HG02970 (cell line): ENCODE results near the gene CADM1.

Experiments used
- ATAC-seq: cut with Tn5 transposase; IDR thresholded peaks from one replicate; pipeline ENCODE4 v1.9.1; 2021; ENCODE audit warnings: mild to moderate bottlenecking, moderate library complexity, moderate number of reproducible peaks; ENCODE audit not compliant: unreplicated experiment, low FRiP score

Gene CADM1

DNA sequence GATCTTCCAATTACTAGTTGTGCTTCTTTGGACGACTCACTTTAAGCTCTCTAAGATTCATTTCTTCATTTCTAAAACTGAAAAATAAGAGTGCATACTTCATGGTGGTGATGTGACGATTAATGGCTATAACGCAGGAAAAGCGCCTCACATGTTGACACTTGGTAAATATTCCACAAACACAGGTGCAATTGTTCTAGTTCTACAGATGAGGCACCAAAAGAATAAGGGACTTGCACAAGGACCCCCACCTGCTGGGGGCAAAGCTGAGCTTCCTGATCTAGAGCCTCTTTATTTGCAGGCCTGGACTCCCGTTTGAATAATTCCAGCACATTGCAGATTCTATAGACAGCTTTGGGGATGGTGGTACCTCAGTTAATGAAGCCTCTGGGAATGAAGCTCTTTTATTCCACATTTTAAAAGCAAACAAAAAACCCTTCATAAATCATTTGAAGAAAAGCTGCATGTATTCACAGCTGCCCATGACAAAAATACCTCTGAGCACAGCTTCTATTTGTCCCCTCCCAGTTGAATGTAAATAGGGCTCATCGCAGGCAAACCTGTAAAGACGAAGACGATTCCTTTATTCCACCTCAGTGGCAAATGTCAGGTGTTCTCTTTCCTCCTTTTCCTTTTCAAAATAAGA lies 14.9 kb upstream of the CADM1 start:
- no peak for ATAC-seq

GRCh38 chr11:115515647-115516395 lies 11.6 kb upstream of the CADM1 start:
- no peak for ATAC-seq

DNA sequence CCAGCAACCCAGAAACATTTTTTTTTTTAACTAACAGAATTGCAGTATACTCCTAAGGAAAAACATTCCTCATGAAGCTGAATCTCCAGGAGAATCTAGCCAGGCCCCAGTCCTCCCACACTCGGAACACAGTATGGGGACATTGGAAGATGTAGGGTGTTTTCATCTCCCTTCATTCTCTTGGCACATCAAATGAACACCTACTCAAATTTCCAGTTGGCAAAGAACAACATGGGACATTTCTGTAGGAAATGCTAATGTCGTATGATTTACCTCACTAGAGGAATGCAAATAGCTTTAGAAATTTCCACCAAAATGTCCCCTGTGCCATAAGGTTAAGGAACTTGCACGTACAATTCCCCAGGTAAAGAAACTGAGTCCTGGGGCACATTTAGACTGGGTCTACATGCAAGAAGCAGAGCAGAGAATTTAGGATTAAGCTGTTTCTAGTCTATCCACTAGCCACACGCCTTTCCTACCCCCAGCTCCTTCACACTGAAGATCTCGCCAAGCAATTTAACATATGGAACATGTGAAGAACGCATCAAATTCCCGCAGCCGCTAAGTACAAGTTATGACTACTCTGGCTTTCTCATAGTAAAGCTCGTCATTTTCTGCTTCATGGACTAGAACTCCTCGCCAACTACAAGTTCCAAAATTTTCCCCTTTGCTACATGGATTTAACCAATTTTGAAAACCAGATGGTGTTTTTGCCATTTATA lies 2.9 kb upstream of the CADM1 start:
- no peak for ATAC-seq

DNA sequence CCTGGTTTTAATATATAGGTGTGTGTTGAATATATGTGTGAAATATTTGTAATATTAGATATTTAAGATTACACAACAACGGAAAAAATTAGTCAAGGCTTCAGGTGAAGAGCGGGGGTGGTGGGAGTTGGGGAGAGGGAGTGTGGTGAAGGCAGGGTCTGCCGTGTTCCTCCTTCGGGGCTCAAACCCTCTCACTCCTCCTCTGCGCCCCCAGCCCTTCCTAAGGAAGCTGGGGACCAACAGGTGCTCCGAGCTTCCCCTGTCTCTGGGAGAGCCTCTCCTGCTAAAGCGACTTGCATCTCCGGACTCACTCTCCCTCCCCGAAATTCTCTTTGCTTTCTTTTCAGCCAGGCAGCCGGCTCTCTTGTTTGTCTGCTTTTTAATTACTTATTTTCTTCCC lies 960 bp upstream of the CADM1 start:
- ATAC-seq, result no peak

DNA sequence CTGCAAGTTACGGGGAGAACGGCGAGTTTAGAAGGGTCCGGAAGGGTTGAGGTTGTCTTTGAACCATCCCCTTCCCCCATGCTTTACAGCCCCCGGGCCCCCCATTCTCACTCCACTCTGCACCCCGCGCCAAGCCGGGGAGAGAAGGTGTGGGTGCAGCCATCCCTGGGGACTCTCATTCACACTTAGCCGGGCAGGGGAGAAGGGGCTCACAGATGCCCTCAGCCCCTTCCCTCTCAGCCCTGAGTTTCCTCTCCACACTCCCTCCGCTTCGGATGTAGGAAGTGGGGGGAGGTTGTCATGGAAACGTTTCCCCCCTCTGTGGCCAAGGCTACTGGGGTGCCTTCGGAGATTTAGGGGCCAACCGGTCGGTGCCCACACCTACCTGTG lies 334 bp downstream of the CADM1 start:
- ATAC-seq, result no peak

DNA sequence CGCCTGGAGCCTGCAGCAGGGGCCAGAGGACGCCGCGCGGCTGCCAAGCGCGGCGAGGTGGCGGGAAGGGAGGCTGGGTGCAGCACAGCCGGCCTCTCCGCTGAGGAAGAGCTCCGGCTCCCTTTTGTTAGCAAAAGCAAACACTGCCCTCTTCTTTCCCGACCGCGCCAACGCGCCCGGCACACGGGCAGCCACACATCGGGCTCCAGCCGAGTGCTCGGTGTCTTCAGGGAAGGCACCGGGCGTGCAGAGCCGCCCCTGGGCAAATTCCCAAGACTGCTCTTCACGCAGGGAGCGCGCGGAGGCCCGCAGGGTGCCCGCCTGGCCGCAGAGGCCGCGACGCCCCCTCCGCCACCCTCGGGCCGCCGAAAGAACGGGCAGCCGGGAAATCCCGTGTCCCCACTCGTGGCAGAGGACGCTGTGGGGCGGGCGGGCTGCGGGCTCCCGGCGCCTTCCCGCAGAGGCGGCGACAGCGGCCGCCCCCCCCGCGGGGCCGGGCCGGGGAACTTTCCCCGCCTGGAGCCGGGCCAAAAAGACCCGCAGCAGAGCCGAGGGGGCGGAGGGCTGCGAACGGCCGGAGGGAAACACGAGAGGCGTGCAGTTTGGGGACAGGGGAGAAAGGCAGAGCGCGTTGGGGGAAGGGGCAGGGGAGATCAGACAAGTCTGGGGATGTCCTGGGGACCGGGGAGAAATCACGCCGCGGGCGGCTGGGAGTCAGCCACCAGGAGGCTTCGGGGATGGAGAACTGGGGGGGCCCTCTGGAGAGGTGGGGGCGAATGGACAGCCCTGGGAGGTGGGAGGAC lies 931 bp downstream of the CADM1 start:
- ATAC-seq, result no peak

GRCh38 chr11:115502636-115503082 lies 1.6 kb downstream of the CADM1 start:
- no peak for ATAC-seq

- ATAC-seq, result no peak
These were observed 2.2 kb downstream of the CADM1 start for GRCh38 chr11:115501893-115502589.

- no peak for ATAC-seq
These were observed 2.7 kb downstream of the CADM1 start for GRCh38 chr11:115501502-115501892.

- ATAC-seq, result no peak
These were observed 3.4 kb downstream of the CADM1 start for GRCh38 chr11:115500547-115501501.

GRCh38 chr11:115499891-115500290 lies 4.3 kb downstream of the CADM1 start:
- no peak for ATAC-seq

- ATAC-seq, result no peak
These were observed 4.9 kb downstream of the CADM1 start for GRCh38 chr11:115499241-115499799.

DNA sequence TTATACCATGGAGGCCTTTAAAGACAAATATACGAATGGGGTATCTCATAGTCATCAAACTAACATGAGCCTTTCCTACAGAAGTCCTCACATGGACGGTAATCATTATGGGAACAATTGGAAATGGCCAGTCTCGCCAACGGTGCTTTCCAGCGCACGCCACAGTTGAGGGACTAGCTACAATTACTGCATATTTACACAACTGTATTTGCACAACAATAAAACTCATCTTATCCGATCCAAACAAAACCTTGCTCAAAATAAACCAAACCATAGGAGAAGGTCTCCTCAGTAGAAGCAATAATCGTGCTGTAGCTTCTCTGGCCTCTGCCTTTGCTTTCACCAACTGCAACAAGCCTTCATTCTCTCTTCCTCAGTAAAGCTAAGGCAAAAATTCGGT lies 5.9 kb downstream of the CADM1 start:
- ATAC-seq, result no peak

DNA sequence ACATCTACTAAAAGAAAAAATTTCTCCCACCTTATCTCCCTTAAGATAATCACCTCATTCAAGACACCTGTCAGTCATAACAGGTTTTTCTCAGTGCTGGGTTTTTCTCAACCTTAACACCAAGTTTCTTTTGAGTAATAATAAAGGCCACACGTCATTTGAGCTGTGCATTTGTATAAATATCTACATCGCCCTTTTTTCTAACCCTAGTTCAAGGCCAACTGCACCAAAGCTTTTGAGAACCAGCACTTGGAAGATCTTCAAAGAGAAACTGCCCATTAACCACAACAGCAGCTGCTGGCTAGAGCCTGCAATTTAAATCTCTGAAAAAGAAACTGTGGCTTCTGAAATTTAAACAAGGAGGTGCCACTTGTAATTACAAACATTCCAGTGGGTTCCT lies 6.9 kb downstream of the CADM1 start:
- no peak for ATAC-seq

DNA sequence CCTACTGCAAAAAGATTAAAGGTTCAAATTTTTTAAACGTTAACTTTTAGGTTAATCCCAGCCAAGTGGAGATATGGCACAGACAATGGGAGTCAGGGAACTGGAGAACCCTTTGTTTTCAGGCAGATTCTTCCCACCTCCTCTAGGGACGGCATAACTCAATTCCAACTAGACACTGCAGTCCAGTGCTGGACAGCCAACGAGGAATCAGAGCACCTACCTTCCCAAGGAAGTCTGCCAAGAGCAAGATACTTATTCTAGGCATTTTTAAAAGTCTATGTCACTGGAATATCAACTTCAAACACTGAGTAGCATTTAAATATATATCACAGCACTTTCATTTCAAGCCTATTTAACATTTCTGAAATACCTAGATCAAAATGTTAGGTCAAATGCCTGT lies 7.3 kb downstream of the CADM1 start:
- ATAC-seq, result no peak

DNA sequence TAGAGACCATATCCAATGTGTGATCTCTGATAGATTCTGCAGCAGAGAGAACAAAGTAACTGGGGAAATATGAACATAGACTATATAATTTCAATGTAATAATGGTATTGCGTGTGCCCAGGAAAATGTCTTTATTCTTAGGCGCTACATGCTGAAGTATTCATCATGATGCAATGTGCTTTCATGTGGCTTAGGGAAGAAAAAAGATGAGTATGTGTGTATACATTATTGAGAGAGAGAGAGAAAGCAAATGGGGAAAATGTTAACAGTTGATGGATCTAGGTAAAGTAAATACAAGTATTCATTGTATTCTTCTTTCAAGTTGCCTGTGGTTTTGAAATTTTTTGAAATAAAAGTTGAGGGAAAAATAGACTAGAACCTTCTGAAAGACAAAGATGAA lies 10.3 kb downstream of the CADM1 start:
- ATAC-seq, result no peak

GRCh38 chr11:115493488-115493887 lies 10.7 kb downstream of the CADM1 start:
- no peak for ATAC-seq

DNA sequence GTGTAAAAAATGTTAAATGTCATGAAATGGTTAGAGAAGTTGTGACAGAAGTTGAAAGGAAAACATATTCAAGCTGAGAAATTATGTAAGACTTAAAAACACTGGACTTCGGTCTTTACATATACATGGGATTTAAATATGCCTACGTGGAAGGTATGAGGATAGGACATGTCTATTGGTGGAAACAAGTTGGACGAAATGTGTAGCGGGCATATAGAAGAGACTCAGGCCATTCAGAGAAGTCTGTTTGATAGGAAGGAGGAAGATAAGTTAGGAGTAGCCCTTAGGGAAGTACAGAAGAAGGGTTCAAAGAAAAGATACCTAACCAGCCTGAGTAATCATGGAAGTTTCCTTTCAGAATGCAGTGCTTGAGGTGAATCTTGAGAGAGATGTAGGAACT lies 14.7 kb downstream of the CADM1 start:
- no peak for ATAC-seq

DNA sequence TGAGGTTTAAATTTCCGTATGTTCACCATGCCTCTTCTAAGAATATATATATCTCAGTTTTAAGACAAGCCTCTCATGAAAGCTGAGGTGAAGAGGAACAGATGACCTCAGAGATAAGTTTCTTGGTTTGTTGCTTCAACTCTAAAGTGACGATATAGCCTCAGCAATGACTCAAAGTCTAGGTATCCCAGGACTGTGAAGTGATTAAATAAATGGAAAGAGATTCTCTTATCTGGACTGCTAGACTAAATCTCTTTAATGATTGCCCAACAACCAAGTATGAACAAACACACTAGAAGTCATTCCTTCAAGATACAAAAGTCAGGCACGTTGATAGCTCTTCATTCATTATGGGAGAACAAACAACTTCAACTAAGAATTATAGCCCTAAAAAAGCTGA lies 15.3 kb downstream of the CADM1 start:
- no peak for ATAC-seq
